K562 (cell line): ENCODE measurements around the gene DLGAP1. TPM values are rescaled to one million over a fixed set of nuclear protein-coding genes. Genes with fewer than 3 reads are reported as not detected.

Source experiments
- ATAC-seq: fragments of 200-7000 bp; cut with Tn5 transposase; 3 replicates; pipeline ENCODE4 v1.9.1; 2020; ENCODE audit warnings: moderate library complexity
- BruUV-seq: library from RNA; stranded (reverse); fragments of 400-500 nt; replicated peaks from 2 replicates; lab custom pipeline; 2021; lab: Mats Ljungman, UMichigan
- CTCF ChIA-PET: fragments of 300-600 bp; formaldehyde crosslinking; extraction: SDS; loops from one replicate; lab custom pipeline; 2021; ENCODE audit warnings: low intra/inter-chr PET ratio; lab: Yijun Ruan, JAX
- POLR2A ChIA-PET: fragments of 300-600, 350-650 bp; sonication (Branson Sonifier 250); formaldehyde crosslinking; extraction: SDS; loops from one replicate; lab custom pipeline; 2021; ENCODE audit warnings: antibody characterized with exemption, inconsistent platforms; lab: Yijun Ruan, JAX
- DNase-seq, 4 experiments: peaks; one replicate each; pipeline versions ENCODE4 v3.0.0 to v3.0.0-alpha.2; 2011 to 2018; ENCODE audit warnings: low spot score in 3 of 4, mixed read lengths in 3 of 4; ENCODE audit errors: extremely low read depth in 1 of 4
- FAIRE-seq: peaks from 2 replicates; lab custom pipeline; 2011; peaks lifted over from hg19 to GRCh38; lab: Jason Lieb, UNC
- H2AFZ ChIP-seq: 2 replicates; pipeline ENCODE4 v1.6.0; 2011; ENCODE audit warnings: low read depth, low read length, control low read depth, inconsistent platforms
- H3K27ac ChIP-seq: fragments of 200-600 bp; 3 replicates; pipeline ENCODE4 v1.8.0; 2011; ENCODE audit warnings: low read depth, mild to moderate bottlenecking, control low read depth, inconsistent platforms, low read length, moderate library complexity, mixed read lengths; ENCODE audit errors: extremely low read depth
- H3K27me3 ChIP-seq, 2 experiments: fragments of 300-600 bp in 1 of 2; 2 replicates in 1 of 2; 3 replicates in 1 of 2; pipeline versions ENCODE4 v1.6.0 to v1.8.0; 2011; ENCODE audit warnings: inconsistent platforms in 2 of 2, low read length in 2 of 2, mild to moderate bottlenecking in 1 of 2, mixed read lengths in 1 of 2, moderate library complexity in 1 of 2; ENCODE audit not compliant: control insufficient read depth in 2 of 2, insufficient read depth in 2 of 2
- H3K36me3 ChIP-seq: fragments of 300-600 bp; 3 replicates; pipeline ENCODE4 v1.8.0; 2011; ENCODE audit warnings: mild to moderate bottlenecking, low read length, inconsistent platforms; ENCODE audit not compliant: control insufficient read depth, insufficient read depth
- H3K4me1 ChIP-seq, 2 experiments: fragments of 200-600 bp in 1 of 2; replicated peaks in 1 of 2; 2 replicates in 1 of 2; 3 replicates in 1 of 2; pipeline versions ENCODE4 v1.5.1 to v1.8.0; 2011; ENCODE audit warnings: inconsistent platforms in 2 of 2, low read length in 2 of 2, mild to moderate bottlenecking in 1 of 2, mixed read lengths in 1 of 2, moderate library complexity in 1 of 2; ENCODE audit not compliant: control insufficient read depth in 2 of 2, insufficient read depth in 2 of 2
- H3K4me2 ChIP-seq: 2 replicates; pipeline ENCODE4 v1.6.1; 2011; ENCODE audit warnings: low read length, control low read depth, inconsistent platforms, mixed read lengths; ENCODE audit not compliant: insufficient read depth
- H3K4me3 ChIP-seq: fragments of 200-600 bp; sonication (generic), shearing (Covaris generic); 2 replicates; pipeline ENCODE4 v1.5.1; 2016; ENCODE audit warnings: control low read depth, inconsistent platforms
- H3K79me2 ChIP-seq: fragments of 200-600 bp; 3 replicates; pipeline ENCODE4 v1.8.0; 2011; ENCODE audit warnings: low read length, inconsistent platforms; ENCODE audit not compliant: control insufficient read depth, insufficient read depth
- H3K9ac ChIP-seq, 2 experiments: 2 replicates each; pipeline versions ENCODE4 v1.6.0 to v1.6.1; 2011; ENCODE audit warnings: low read depth in 2 of 2, low read length in 2 of 2, control low read depth in 1 of 2, inconsistent platforms in 1 of 2, mild to moderate bottlenecking in 1 of 2, mixed read lengths in 1 of 2; ENCODE audit not compliant: insufficient read depth in 1 of 2
- H3K9me1 ChIP-seq: one replicate; pipeline ENCODE4 v1.6.0; 2011; ENCODE audit warnings: inconsistent platforms, mild to moderate bottlenecking, low read length, moderate library complexity; ENCODE audit not compliant: control insufficient read depth, insufficient read depth
- H3K9me3 ChIP-seq: replicated peaks from 2 replicates; pipeline ENCODE4 v1.5.1; 2011; ENCODE audit warnings: low read depth, low read length, inconsistent platforms; ENCODE audit not compliant: control insufficient read depth, insufficient read depth
- H4K20me1 ChIP-seq: replicated peaks from 2 replicates; pipeline ENCODE4 v1.6.1; 2011; ENCODE audit warnings: low read length, inconsistent platforms, mixed read lengths; ENCODE audit not compliant: control insufficient read depth, insufficient read depth
- IFI16 ChIP-seq: fragments of 250-450 bp; sonication (Bioruptor Pico); IDR thresholded peaks from 2 replicates; pipeline ENCODE4 v2.1.2; 2022; ENCODE audit warnings: mild to moderate bottlenecking, inconsistent platforms
- KDM1A ChIP-seq, 2 experiments: fragments of 450-650 bp; IDR thresholded peaks; 2 replicates each; pipeline ENCODE4 v1.6.1; 2016; ENCODE audit warnings: mild to moderate bottlenecking in 2 of 2
- PRPF4 ChIP-seq: fragments of 200-400 bp; formaldehyde crosslinking; IDR thresholded peaks from one replicate; pipeline ENCODE4 v1.6.1; 2017; ENCODE audit warnings: low read length, low read depth, mild to moderate bottlenecking; ENCODE audit not compliant: insufficient read depth, poor library complexity, severe bottlenecking
- U2AF2 ChIP-seq: fragments of 200-400 bp; formaldehyde crosslinking; optimal IDR thresholded peaks from 2 replicates; pipeline ENCODE3; 2017; ENCODE audit warnings: low read depth, mild to moderate bottlenecking, low read length
- ZBED1 ChIP-seq: IDR thresholded peaks from 2 replicates; pipeline ENCODE4 v1.6.1; 2014
- ZNF316 ChIP-seq: fragments of 450-650 bp; IDR thresholded peaks from 2 replicates; pipeline ENCODE4 v1.6.1; 2016
- ZNF561 ChIP-seq: fragments of 450-650 bp; formaldehyde crosslinking; conservative IDR thresholded peaks from 2 replicates; pipeline ENCODE4 v1.4.0; 2020; ENCODE audit warnings: mild to moderate bottlenecking, moderate library complexity
- ZNF695 ChIP-seq: fragments of 450-650 bp; formaldehyde crosslinking; IDR thresholded peaks from 2 replicates; pipeline ENCODE4 v1.4.0; 2020; ENCODE audit warnings: mild to moderate bottlenecking, moderate library complexity
- WGBS: fragments of 100-300 bp; shearing (Covaris generic); methylation state at CpG from one replicate; pipeline ENCODE4 v1.1.6; 2016; ENCODE audit warnings: low coverage, mixed read lengths; ENCODE audit not compliant: insufficient coverage; ENCODE audit errors: missing lambda C conversion rate; 5-methylcytosine and 5-hydroxymethylcytosine counted together
- in situ Hi-C: fragments of 300-500 bp; cut with MboI; formaldehyde crosslinking; loops from 4 replicates; pipeline ENCODE4 v1.15.0; 2018; ENCODE audit warnings: inconsistent platforms, mixed read lengths
- intact Hi-C: fragments of 100-400 bp; cut with micrococcal nuclease; formaldehyde crosslinking; loops from 2 replicates; pipeline ENCODE4 v1.14.2; 2022
- polyA plus RNA-seq, 8 experiments: library from polyadenylated mRNA; depleted of rRNA in 4 of 8; stranded (reverse) in 5 of 8; unstranded in 3 of 8; fragments of >200 nt; fragmentation: Nextera tagmentation in 2 of 8; fragmentation: Illumina TruSeq in 1 of 8; extraction: Ambion mirVana in 2 of 8; extraction: Trizol in 1 of 8; gene quantifications; 2 replicates each; pipeline versions ENCODE4 v1.2.1 to v1.2.3, GENCODE V29; 2011 to 2014; ENCODE audit warnings: inconsistent platforms in 1 of 8, missing spikeins in 1 of 8
- total RNA-seq, 7 experiments: library from RNA; depleted of rRNA in 6 of 7; stranded (reverse); fragments of >200 nt in 6 of 7; fragmentation: Illumina TruSeq in 2 of 7; extraction: Trizol in 2 of 7; gene quantifications; 2 replicates each; pipeline versions ENCODE4 v1.2.1 to v1.2.3, GENCODE V29; 2011 to 2021; ENCODE audit warnings: low replicate concordance in 1 of 7
- TF ChIP-seq, protein P1 (sequence below), 2 experiments: fragments of 250-450 bp in 1 of 2; fragments of 450-650 bp in 1 of 2; sonication (Bioruptor Pico) in 1 of 2; IDR thresholded peaks; 2 replicates each; pipeline versions ENCODE4 v1.6.1 to v1.8.0; 2016 to 2021; ENCODE audit warnings: mild to moderate bottlenecking in 2 of 2, moderate library complexity in 2 of 2, missing compliant biosample characterization in 1 of 2, missing genetic modification characterization in 1 of 2
- TF ChIP-seq, protein P2 (sequence below): sonication (generic); formaldehyde crosslinking; IDR thresholded peaks from 2 replicates; pipeline ENCODE4 v1.5.0; 2020; ENCODE audit warnings: missing genetic modification reagents
- TF ChIP-seq, protein P3 (sequence below), 2 experiments: fragments of 450-650 bp; IDR thresholded peaks; 2 replicates each; pipeline ENCODE4 v1.6.1; 2016; ENCODE audit warnings: mild to moderate bottlenecking in 2 of 2, borderline replicate concordance in 1 of 2, low read depth in 1 of 2, moderate library complexity in 1 of 2
- TF ChIP-seq, protein P4 (sequence below): fragments of 450-650 bp; IDR thresholded peaks from 2 replicates; pipeline ENCODE4 v1.6.1; 2018; ENCODE audit warnings: mild to moderate bottlenecking, low read depth; ENCODE audit not compliant: partially characterized antibody

Gene DLGAP1
- total and polyA plus RNA-seq, 9 of the 15 experiments (the other 6 are each of a cell fraction or from before 2014, with no cell fraction given): 0.04 to 0.22 (median 0.08) TPM

DNA sequence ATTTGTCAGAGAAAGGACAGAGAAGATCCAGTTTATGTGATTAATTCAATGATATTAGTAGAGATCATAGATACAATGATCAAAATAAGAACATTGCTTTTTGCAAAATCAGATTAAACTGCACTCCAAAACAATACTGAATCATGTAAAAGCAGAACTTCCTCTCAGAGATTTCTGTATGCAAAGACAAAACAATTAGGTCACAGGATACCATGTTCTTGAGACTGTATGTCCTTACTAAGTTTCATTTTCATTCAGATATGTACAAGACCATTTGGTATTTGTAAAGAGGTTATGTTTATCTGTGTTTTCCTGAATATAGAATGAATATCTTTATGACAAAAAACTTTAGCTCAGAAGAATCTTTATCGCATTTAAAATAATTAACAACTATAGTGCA, 161.8 kb downstream of the DLGAP1 start:
- Histone ChIP-seq H3K9me1 (no peaks in the 10 kb centered on the region), H3K27ac (no peak overlapping the region), H3K27me3 (no peaks in the 10 kb centered on the region), H3K4me2 (no peak overlapping the region), H3K36me3 (no peaks in the 10 kb centered on the region), H3K4me3 (no peak overlapping the region), H3K4me1 (no peaks in the 10 kb centered on the region), H3K9me3 (no peaks in the 10 kb centered on the region; the same call in 1 of the 2 replicates), H3K79me2 (no peaks in the 10 kb centered on the region), H3K9ac (no peak overlapping the region), H2AFZ (no peak overlapping the region), H4K20me1 (no peaks in the 10 kb centered on the region)
- DNase-seq: no peak
- BruUV-seq: no TSS peak
- ATAC-seq: no peak
- intact Hi-C loops: no loop called here
- ChIA-PET POLR2A (no interaction called here), CTCF (no interaction called here)
- in situ Hi-C loops: no loop called here
- no peak for FAIRE-seq
- 0% methylated on average over 1 of the region's 1 CpG for WGBS
- TF ChIP-seq, protein P1, sequence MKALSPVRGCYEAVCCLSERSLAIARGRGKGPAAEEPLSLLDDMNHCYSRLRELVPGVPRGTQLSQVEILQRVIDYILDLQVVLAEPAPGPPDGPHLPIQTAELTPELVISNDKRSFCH (CRISPR knock-in tag; IDR thresholded peaks at IDR 0.05): no peak
- TF ChIP-seq, protein P1 (tag; IDR thresholded peaks at IDR 0.05): no peak
- TF ChIP-seq ZBED1 (no peak), IFI16 (CRISPR knock-in tag) (no peak), ZNF316 (no peak), U2AF2 (no peak), PRPF4 (no peak), KDM1A (IDR thresholded peaks at IDR 0.05) (no peak), ZNF561 (CRISPR knock-in tag) (no peak), ZNF695 (CRISPR knock-in tag) (no peak)
- TF ChIP-seq, protein P2, sequence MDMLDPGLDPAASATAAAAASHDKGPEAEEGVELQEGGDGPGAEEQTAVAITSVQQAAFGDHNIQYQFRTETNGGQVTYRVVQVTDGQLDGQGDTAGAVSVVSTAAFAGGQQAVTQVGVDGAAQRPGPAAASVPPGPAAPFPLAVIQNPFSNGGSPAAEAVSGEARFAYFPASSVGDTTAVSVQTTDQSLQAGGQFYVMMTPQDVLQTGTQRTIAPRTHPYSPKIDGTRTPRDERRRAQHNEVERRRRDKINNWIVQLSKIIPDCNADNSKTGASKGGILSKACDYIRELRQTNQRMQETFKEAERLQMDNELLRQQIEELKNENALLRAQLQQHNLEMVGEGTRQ (CRISPR knock-in tag): no peak
- TF ChIP-seq, protein P3, sequence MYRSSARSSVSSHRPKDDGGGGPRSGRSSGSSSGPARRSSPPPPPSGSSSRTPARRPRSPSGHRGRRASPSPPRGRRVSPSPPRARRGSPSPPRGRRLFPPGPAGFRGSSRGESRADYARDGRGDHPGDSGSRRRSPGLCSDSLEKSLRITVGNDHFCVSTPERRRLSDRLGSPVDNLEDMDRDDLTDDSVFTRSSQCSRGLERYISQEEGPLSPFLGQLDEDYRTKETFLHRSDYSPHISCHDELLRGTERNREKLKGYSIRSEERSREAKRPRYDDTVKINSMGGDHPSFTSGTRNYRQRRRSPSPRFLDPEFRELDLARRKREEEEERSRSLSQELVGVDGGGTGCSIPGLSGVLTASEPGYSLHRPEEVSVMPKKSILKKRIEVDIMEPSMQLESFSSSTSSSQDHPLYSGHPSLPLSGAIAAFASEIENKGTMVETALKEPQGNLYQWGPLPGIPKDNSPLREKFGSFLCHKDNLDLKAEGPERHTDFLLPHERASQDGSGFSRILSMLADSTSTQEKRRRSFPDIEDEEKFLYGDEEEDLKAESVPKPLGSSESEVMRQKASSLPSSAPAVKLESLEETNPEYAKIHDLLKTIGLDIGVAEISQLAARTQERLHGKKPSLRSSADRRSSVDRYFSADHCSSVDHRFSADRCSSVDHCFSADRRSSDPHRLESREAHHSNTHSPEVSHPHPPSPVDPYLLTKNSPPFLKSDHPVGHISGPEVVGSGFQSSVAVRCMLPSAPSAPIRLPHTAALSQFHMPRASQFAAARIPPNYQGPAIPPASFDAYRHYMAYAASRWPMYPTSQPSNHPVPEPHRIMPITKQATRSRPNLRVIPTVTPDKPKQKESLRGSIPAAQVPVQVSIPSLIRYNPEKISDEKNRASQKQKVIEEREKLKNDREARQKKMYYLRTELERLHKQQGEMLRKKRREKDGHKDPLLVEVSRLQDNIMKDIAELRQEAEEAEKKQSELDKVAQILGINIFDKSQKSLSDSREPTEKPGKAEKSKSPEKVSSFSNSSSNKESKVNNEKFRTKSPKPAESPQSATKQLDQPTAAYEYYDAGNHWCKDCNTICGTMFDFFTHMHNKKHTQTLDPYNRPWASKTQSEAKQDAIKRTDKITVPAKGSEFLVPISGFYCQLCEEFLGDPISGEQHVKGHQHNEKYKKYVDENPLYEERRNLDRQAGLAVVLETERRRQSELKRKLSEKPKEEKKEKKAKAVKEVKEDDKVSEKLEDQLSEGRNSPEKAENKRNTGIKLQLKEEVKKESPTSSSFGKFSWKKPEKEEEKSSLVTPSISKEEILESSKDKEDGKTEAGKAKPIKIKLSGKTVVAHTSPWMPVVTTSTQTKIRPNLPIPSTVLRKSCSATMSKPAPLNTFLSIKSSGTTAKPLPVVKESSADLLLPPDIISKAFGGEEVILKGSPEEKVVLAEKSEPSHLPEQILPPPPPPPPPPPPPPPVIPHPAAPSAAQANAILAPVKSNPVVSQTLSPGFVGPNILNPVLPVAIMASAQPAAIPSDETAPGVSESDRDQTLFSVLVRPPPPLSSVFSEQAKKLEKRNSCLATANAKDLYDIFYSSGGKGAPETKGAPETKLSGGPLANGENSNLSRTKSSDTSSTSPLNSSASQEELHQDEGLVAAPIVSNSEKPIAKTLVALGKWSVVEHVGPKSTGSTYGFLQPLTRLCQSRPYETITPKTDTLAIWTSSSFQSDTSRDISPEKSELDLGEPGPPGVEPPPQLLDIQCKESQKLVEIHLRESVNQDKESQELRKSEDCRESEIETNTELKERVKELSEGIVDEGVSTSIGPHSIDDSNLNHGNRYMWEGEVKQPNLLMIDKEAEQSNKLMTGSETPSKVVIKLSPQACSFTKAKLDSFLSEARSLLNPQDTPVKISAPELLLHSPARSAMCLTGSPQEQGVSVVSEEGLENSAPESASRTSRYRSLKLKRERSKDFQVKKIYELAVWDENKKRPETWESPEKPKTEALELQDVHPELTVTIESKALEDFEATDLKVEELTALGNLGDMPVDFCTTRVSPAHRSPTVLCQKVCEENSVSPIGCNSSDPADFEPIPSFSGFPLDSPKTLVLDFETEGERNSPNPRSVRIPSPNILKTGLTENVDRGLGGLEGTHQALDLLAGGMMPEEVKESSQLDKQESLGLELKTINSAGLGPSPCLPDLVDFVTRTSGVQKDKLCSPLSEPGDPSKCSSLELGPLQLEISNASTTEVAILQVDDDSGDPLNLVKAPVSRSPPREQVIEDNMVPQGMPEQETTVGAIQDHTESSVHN (IDR thresholded peaks at IDR 0.05; ENCODE audit: borderline replicate concordance in 1 of 2, low read depth in 1 of 2): no peak
- TF ChIP-seq, protein P4, sequence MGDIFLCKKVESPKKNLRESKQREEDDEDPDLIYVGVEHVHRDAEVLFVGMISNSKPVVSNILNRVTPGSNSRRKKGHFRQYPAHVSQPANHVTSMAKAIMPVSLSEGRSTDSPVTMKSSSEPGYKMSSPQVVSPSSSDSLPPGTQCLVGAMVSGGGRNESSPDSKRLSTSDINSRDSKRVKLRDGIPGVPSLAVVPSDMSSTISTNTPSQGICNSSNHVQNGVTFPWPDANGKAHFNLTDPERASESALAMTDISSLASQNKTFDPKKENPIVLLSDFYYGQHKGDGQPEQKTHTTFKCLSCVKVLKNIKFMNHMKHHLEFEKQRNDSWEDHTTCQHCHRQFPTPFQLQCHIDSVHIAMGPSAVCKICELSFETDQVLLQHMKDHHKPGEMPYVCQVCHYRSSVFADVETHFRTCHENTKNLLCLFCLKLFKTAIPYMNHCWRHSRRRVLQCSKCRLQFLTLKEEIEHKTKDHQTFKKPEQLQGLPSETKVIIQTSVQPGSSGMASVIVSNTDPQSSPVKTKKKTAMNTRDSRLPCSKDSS: no peak
